ENCODE results near the gene OPCML. TPM values are rescaled to one million over a fixed set of nuclear protein-coding genes. Genes with fewer than 3 reads are reported as not detected.
A peak's percentile ranks its signal among the peaks of the same experiment; 100 is the strongest.

OPCML gene
- total and polyA plus RNA-seq, 2 donors from 2014 or later: 0.77 to 1.1 TPM

GRCh38 chr11:133230431-133230830 lies 301.9 kb downstream of the OPCML start:
- no peaks in the 10 kb centered on the region for H3K27me3 ChIP-seq (ENCODE audit: control insufficient read depth, insufficient read depth, low read length)
- FAIRE-seq (no peak), DNase-seq (peak in 3 of 5 donors; percentile 41 to 67 (median 62))
- no peaks in the 10 kb centered on the region for H3K4me1 ChIP-seq (ENCODE audit: control insufficient read depth in 2 of 3, insufficient read depth in 2 of 3, low read depth in 1 of 3, low read length in 3 of 3)
- intact Hi-C loops (cut with DNase I): no loop called here
- no peak overlapping the region for H3K4me3 ChIP-seq (ENCODE audit: low read length in 3 of 3)
- H3K36me3 ChIP-seq (ENCODE audit: control insufficient read depth in 2 of 3, insufficient read depth in 3 of 3, low read length in 3 of 3): no peaks in the 10 kb centered on the region
- H3K9ac ChIP-seq (ENCODE audit: low read length in 3 of 3): no peak overlapping the region
- no peak for TF ChIP-seq CTCF (IDR thresholded peaks at IDR 0.05; ENCODE audit: borderline replicate concordance, extremely low read depth, insufficient read depth)
- no peaks in the 10 kb centered on the region for H3K9me3 ChIP-seq (ENCODE audit: control insufficient read depth in 2 of 3, insufficient read depth in 1 of 3, low read length in 3 of 3)
- H3K27ac ChIP-seq (ENCODE audit: low read depth in 2 of 2, low read length in 2 of 2): no peak overlapping the region

DNA sequence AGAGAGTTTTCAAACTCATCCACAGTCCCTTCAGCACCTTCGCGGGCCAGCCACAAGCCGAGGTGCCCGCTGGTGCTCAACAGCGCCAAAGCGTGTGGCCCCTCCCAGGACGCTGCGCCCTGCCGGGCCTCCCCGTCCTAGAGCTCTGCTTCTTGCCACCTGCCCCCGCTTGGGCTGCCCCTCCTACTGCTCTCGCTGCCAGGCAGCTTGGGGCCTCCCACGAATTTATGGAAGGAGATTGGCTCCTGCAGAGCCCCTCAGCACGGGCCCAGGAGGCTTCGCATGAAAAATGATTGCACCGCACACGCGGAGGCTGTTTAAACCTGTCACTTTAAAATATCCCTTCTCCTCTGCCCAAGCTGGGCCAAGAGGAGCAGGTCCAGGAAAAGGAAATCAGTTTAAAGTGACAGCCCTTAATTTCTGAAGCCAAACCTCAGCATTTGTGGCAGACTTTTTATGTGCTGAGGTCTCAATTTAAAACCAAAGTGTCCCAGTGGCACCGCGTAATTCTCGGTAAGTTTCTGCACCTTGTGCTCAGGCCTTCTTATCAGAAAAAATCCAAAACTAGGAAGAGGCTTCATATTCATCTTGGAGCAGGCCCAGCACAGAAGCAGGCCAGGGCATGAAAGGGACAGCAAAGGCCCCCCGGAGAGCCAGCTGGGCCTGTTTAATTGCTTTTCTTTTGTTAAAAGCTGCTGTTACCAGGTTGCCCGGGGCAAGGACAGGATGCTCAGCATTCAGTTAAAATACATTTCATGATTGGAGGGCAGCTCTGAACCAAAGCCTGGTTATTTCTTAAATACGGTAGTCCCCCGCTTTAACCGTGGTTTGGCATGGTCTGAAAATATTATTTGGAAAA lies 303.6 kb downstream of the OPCML start:
- Histone ChIP-seq H3K27ac (ENCODE audit: low read depth in 2 of 2, low read length in 2 of 2) (no peak overlapping the region), H3K4me3 (ENCODE audit: low read length in 3 of 3) (peak overlapping the region in 1 of 3 donors; percentile 21), H3K9me3 (ENCODE audit: control insufficient read depth in 2 of 3, insufficient read depth in 1 of 3, low read length in 3 of 3) (no peaks in the 10 kb centered on the region), H3K9ac (ENCODE audit: low read length in 3 of 3) (no peak overlapping the region), H3K27me3 (ENCODE audit: control insufficient read depth, insufficient read depth, low read length) (no peaks in the 10 kb centered on the region), H3K4me1 (ENCODE audit: control insufficient read depth in 2 of 3, insufficient read depth in 2 of 3, low read depth in 1 of 3, low read length in 3 of 3) (no peaks in the 10 kb centered on the region), H3K36me3 (ENCODE audit: control insufficient read depth in 2 of 3, insufficient read depth in 3 of 3, low read length in 3 of 3) (no peaks in the 10 kb centered on the region)
- peak; percentile 62 to 69 (median 66) for DNase-seq
- FAIRE-seq: no peak
- TF ChIP-seq CTCF (IDR thresholded peaks at IDR 0.05; ENCODE audit: borderline replicate concordance, extremely low read depth, insufficient read depth): no peak
- intact Hi-C loops (cut with DNase I): no loop called here

DNA sequence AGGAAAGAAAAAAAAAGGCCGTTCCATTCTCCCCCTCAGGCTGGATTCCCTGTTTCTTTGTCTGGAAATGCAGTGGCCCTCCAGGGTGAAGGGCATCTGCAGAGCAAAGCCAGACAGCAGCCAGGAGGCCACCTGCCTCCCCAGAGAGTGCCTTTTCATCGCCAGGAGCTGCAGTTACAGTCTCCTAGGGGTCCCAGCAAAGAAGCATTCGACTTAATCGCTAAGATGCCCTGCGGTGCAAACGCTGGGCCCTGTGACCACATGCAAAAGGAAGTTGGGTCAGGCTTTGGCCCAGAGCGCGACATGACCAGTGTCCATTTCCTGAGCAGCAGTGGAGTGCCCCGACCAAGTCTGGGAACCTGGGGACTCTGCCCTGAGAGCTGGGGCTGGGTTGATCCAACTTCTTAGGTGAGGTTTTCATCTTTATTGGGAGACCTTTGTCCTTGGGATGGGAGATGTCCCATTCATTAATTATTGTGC lies 304.6 kb downstream of the OPCML start:
- H3K4me3 ChIP-seq (ENCODE audit: low read length in 3 of 3): no peak overlapping the region
- H3K27me3 ChIP-seq (ENCODE audit: control insufficient read depth, insufficient read depth, low read length): no peaks in the 10 kb centered on the region
- no peak for TF ChIP-seq CTCF (IDR thresholded peaks at IDR 0.05; ENCODE audit: borderline replicate concordance, extremely low read depth, insufficient read depth)
- intact Hi-C loops (cut with DNase I): no loop called here
- FAIRE-seq: no peak
- no peaks in the 10 kb centered on the region for H3K4me1 ChIP-seq (ENCODE audit: control insufficient read depth in 2 of 3, insufficient read depth in 2 of 3, low read depth in 1 of 3, low read length in 3 of 3)
- no peaks in the 10 kb centered on the region for H3K36me3 ChIP-seq (ENCODE audit: control insufficient read depth in 2 of 3, insufficient read depth in 3 of 3, low read length in 3 of 3)
- no peak for DNase-seq
- no peaks in the 10 kb centered on the region for H3K9me3 ChIP-seq (ENCODE audit: control insufficient read depth in 2 of 3, insufficient read depth in 1 of 3, low read length in 3 of 3)
- no peak overlapping the region for H3K27ac ChIP-seq (ENCODE audit: low read depth in 2 of 2, low read length in 2 of 2)
- H3K9ac ChIP-seq (ENCODE audit: low read length in 3 of 3): no peak overlapping the region

Measured in kidney (tissue), 14 donors.